Amniotic stem cell (primary cell): Measurements from ENCODE around the gene VHLL.

Source experiments
- DNase-seq: peaks from one replicate; lab custom pipeline; 2025; lab: John Stamatoyannopoulos, UW

VHLL gene

GRCh38 chr1:156253634-156254033 is 45.5 kb downstream of the VHLL start:
- DNase-seq, result no peak

- no peak for DNase-seq
Observed at GRCh38 chr1:156251527-156251926, 47.6 kb downstream of the VHLL start.

GRCh38 chr1:156249593-156249992 is 49.5 kb downstream of the VHLL start:
- no peak for DNase-seq
